ENCODE measurements around the gene PERM1.
"Not testable (repeated sequence)": the region's sequence is repeated elsewhere in the genome, so short reads cannot be mapped to it uniquely, and the experiment has no call there.

PERM1 gene

GRCh38 chr1:950881-951280, 31.0 kb downstream of the PERM1 start:
- Histone ChIP-seq H3K9ac (ENCODE audit: low read length) (no peak overlapping the region), H2AFZ (ENCODE audit: low read depth, low read length, severe bottlenecking) (no peak overlapping the region), H3K4me2 (ENCODE audit: low read depth, low read length, poor library complexity, severe bottlenecking) (no peak overlapping the region), H3K9me2 (replicated peaks; ENCODE audit: insufficient read depth, low read length) (no peaks in the 10 kb centered on the region), H3K4me3 (ENCODE audit: insufficient read depth, low read length, poor library complexity, severe bottlenecking) (no peak overlapping the region), H3K27me3 (ENCODE audit: low read length) (no peaks in the 10 kb centered on the region), H3F3A (ENCODE audit: insufficient read depth) (no peaks in the 10 kb centered on the region), H3K27ac (ENCODE audit: low read depth, low read length) (no peak overlapping the region), H3K79me2 (ENCODE audit: insufficient read depth, low read length) (no peaks in the 10 kb centered on the region), H3K36me3 (ENCODE audit: low read length) (no peaks in the 10 kb centered on the region; the same call in 1 of the 2 replicates), H4K20me1 (ENCODE audit: low read depth, low read length) (no peaks in the 10 kb centered on the region), H3K9me3 (ENCODE audit: insufficient read depth, low read length) (no peaks in the 10 kb centered on the region)
- TF ChIP-seq EZH2phosphoT487 (conservative IDR thresholded peaks at IDR 0.05; ENCODE audit: low read length) = no peak
- no peak for TF ChIP-seq CTCF (IDR thresholded peaks at IDR 0.05; ENCODE audit: insufficient read depth, low read length, poor library complexity, severe bottlenecking)

- TF ChIP-seq EZH2phosphoT487 (conservative IDR thresholded peaks at IDR 0.05; ENCODE audit: low read length) (no peak), CTCF (IDR thresholded peaks at IDR 0.05; ENCODE audit: insufficient read depth, low read length, poor library complexity, severe bottlenecking) (no peak)
Observed at GRCh38 chr1:950268-950667, 31.6 kb downstream of the PERM1 start.

GRCh38 chr1:947958-948357, 33.9 kb downstream of the PERM1 start:
- H3K9me3 ChIP-seq (ENCODE audit: insufficient read depth, low read length) = no peaks in the 10 kb centered on the region
- H2AFZ ChIP-seq (ENCODE audit: low read depth, low read length, severe bottlenecking) = no peak overlapping the region
- no peaks in the 10 kb centered on the region for H3K79me2 ChIP-seq (ENCODE audit: insufficient read depth, low read length)
- no peaks in the 10 kb centered on the region for H3K36me3 ChIP-seq (ENCODE audit: low read length)
- H3K9me2 ChIP-seq (replicated peaks; ENCODE audit: insufficient read depth, low read length) = no peaks in the 10 kb centered on the region
- no peaks in the 10 kb centered on the region for H3K27me3 ChIP-seq (ENCODE audit: low read length)
- no peak overlapping the region for H3K27ac ChIP-seq (ENCODE audit: low read depth, low read length)
- no peak overlapping the region for H3K9ac ChIP-seq (ENCODE audit: low read length)
- no peak overlapping the region for H3K4me2 ChIP-seq (ENCODE audit: low read depth, low read length, poor library complexity, severe bottlenecking)
- no peaks in the 10 kb centered on the region for H4K20me1 ChIP-seq (ENCODE audit: low read depth, low read length)
- no peaks in the 10 kb centered on the region for H3F3A ChIP-seq (ENCODE audit: insufficient read depth)
- TF ChIP-seq CTCF (IDR thresholded peaks at IDR 0.05; ENCODE audit: insufficient read depth, low read length, poor library complexity, severe bottlenecking) (no peak), EZH2phosphoT487 (conservative IDR thresholded peaks at IDR 0.05; ENCODE audit: low read length) (no peak)
- H3K4me3 ChIP-seq (ENCODE audit: insufficient read depth, low read length, poor library complexity, severe bottlenecking) = no peak overlapping the region

More at GRCh38 chr1:950268-950667, 31.6 kb downstream of the PERM1 start:
- Histone ChIP-seq H3K27ac (ENCODE audit: low read depth, low read length) (no peak overlapping the region), H3K9me3 (ENCODE audit: insufficient read depth, low read length) (no peaks in the 10 kb centered on the region), H3K4me2 (ENCODE audit: low read depth, low read length, poor library complexity, severe bottlenecking) (no peak overlapping the region), H3F3A (ENCODE audit: insufficient read depth) (no peaks in the 10 kb centered on the region), H3K4me3 (ENCODE audit: insufficient read depth, low read length, poor library complexity, severe bottlenecking) (no peak overlapping the region), H3K9ac (ENCODE audit: low read length) (no peak overlapping the region), H3K27me3 (ENCODE audit: low read length) (no peaks in the 10 kb centered on the region), H3K9me2 (replicated peaks; ENCODE audit: insufficient read depth, low read length) (no peaks in the 10 kb centered on the region), H3K36me3 (ENCODE audit: low read length) (no peaks in the 10 kb centered on the region; the same call in 1 of the 2 replicates), H2AFZ (ENCODE audit: low read depth, low read length, severe bottlenecking) (no peak overlapping the region), H3K79me2 (ENCODE audit: insufficient read depth, low read length) (no peaks in the 10 kb centered on the region), H4K20me1 (ENCODE audit: low read depth, low read length) (no peaks in the 10 kb centered on the region)

GRCh38 chr1:946811-947210, 35.1 kb downstream of the PERM1 start:
- not testable (repeated sequence) for H4K20me1 ChIP-seq (ENCODE audit: low read depth, low read length)

More at GRCh38 chr1:946811-947210, 35.1 kb downstream of the PERM1 start:
- not testable (repeated sequence) for H3K9me2 ChIP-seq (replicated peaks; ENCODE audit: insufficient read depth, low read length); H3K9ac ChIP-seq (ENCODE audit: low read length); H3K79me2 ChIP-seq (ENCODE audit: insufficient read depth, low read length); H3K4me3 ChIP-seq (ENCODE audit: insufficient read depth, low read length, poor library complexity, severe bottlenecking); H2AFZ ChIP-seq (ENCODE audit: low read depth, low read length, severe bottlenecking); H3K9me3 ChIP-seq (ENCODE audit: insufficient read depth, low read length); H3K27ac ChIP-seq (ENCODE audit: low read depth, low read length); H3F3A ChIP-seq (ENCODE audit: insufficient read depth); H3K4me2 ChIP-seq (ENCODE audit: low read depth, low read length, poor library complexity, severe bottlenecking); H3K36me3 ChIP-seq (ENCODE audit: low read length); H3K27me3 ChIP-seq (ENCODE audit: low read length)

Data from SU-DHL-6 (cell line).